HCEC 1CT (cell line): Measurements from ENCODE around the gene ELOB.

Experiments
- DNase-seq: peaks from one replicate; pipeline ENCODE4 v3.0.0-alpha.2; 2017

ELOB gene

DNA sequence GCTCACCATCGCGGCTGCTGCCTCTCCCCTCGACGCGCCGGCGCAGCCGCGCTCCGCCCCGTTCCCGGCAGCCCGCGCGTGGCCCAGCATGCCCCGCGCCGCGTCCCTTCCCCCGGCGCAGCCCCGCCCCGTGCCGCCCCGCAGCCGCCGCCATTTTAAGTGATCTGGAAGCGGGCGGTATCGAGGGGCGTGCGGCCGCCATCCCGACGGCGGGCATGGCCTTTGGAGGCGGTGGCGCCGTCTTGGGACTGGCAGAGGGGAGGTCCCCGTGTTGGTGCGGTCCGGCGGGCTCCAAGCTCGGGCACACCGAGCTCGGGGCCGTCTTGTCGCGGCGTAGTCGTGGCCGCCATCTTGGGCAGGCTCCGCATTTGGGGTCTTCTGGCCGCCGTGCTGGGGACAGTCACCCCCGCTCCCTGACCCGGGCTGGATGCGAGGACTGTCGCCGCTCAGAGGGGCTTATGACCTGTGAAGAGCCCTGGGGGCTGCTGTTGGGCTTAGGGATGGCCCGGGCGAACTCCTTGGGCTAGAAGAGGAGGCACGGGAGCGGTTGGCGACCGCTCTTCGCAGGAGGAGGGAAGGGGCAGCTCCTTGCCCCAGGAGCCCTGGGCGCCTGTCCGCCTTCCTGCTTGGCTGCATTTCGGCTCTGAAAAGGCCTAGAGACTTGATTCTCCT, at the start of gene ELOB:
TSS of gene ELOB (minus strand) at position 50 of the 672 bp plus-strand sequence. CDS start at position 9, 41 bp downstream.
- peak; percentile 84 for DNase-seq

DNA sequence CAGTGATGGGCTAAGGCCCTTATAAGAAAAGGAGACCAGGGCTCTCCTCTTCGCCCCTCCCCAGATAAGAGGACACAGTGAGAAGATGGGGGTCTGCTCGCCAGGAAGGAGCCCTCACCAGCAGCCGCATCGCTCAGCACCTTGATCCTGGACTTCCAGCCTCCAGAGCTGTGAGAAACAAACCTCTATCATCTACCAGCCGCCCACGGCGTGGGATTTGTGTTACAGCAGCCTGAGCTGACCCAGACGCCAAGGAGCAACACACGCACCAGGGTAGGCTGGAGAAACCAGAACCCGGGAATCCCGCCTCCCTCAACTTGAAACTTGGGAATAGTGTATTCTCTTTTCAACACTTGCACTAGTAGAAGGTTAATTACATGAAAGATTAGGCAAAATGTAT, 48.8 kb upstream of the ELOB start:
- no peak for DNase-seq

DNA sequence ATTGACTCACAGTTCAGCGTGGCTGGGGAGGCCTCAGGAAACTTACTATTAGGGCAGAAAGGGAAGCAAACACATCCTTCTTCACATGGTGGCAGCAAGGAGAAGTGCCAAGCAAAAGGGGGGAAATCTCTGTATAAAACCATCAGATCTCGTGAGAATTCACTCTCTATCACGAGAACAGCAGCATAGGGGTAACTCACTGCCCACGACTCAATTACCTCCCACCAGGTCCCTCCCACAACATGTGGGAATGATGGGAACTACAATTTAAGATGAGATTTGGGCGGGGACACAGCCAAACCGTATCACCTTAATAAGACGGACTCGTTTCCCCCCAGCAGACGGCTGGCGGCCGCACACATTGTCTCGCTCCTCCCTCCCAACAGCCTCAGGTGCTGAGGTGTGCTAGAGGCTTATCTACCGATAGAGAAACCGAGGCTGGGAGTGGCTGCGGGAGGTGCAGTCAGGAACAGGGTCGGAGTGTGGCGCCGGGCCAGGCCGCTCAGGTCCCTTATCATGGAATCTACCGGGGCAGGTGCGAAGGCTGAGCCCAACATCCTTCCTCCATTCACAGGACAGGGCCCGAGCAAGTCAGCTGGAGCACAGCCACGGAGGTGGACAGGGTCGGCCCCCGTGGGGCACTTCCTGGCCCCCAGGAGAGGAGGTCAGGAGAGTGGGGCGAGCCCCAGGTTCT, 48.1 kb upstream of the ELOB start:
- no peak for DNase-seq

DNA sequence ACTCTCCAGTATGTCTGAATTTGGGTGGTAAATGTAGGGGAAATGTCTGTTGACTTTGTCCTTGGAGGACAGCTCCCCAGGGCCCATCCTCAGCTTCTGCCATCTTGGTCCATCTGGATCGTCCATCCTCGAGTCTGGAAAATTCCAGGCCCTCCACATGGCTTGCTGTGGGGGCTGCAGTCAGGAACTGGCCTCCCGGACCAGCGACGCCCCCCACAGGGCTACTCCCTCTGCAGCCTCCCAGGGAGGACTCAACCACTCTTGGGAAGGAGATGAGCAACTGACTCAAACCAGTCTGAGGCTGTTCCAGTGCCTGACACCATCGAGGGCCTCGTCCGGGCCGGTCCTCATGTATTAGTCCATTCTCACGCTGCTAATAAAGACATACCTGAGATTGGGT, 47.5 kb upstream of the ELOB start:
- no peak for DNase-seq

DNA sequence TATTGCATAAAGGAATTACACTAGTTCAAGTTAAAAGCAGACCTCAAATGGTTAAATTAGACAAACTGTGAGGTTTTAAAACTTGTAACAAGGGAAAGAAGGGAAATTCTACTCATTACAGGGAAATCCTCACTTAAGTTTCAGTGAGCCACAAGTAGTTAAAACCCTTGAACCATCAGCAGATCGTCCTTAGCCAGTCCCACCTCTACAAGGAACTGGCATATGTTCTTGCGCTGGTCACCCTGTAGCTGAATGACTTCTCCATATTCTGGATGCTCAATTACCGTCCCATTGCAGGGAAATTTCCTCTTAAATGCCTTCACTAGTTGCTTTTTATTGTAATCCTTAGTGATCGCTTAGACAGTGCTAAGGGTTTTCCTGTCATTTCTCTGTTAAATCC, 45.4 kb upstream of the ELOB start:
- no peak for DNase-seq

DNA sequence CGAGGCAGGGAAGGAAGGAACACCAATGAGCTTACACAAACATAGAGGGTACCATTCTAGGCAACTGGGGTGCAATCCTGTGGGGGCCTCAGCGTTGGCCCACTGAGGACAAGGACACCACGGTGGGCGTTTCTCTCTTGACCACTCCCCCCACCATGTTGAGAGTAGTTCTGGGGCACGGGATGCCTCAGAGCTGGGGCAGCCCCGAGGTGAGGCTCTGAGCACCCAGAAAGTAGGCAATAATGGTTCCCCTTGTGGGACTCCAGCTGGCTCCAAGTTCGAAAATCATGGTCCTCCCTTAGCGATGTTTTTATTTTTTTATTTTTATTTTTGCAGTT, 45.0 kb upstream of the ELOB start:
- no peak for DNase-seq

DNA sequence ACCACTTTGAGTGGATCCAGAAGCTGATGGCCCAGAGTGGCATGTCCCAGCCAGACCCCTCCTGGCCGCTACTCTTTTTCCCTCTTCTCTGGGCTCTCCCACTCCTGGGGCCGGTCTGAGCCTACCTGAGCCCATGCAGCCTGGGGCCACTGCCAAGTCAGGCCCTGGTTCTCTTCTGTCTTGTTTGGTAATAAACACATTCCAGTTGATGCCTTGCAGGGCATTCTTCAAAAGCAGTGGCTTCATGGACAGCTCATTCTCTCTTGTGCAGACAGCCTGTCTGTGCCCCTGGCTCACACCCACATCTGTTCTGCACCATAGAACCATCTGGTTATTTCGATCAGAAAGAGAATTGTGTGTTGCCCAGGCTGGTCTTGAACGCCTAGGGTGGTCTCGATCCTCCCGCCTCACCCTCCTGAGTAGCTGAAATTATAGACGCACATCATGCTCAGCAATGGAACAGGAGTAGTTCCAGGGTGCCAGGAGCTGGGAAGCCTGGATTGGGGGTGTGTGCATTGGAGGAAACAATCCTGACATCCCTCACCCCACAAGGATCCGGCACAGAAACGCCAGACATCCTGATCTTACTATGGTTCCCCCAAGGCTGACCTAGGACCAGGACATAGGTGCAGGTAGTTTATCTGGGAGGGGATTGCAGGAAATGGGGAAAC, 44.5 kb upstream of the ELOB start:
- DNase-seq = no peak

DNA sequence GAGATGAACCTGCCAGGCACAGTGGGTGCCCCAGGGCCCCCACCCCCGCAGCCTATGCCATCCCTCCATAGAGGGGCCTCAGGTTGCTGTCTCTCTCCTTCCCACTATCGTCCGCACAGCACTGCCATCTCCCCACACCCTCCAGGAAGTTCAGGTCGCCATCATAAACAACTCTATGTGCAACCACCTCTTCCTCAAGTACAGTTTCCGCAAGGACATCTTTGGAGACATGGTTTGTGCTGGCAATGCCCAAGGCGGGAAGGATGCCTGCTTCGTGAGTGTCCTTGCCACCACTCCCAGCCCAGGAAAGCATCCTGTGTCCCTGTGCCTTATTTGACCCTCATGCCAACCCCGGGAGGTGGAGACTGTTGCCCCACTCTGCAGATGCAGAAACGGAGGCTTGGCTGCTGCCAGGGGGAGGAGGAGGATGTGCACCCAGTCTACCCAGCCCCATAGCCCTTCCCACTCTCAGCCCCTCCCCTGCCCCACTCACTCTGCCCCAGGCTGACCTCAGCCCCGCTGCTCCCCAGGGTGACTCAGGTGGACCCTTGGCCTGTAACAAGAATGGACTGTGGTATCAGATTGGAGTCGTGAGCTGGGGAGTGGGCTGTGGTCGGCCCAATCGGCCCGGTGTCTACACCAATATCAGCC, 43.9 kb upstream of the ELOB start:
- DNase-seq = no peak

DNA sequence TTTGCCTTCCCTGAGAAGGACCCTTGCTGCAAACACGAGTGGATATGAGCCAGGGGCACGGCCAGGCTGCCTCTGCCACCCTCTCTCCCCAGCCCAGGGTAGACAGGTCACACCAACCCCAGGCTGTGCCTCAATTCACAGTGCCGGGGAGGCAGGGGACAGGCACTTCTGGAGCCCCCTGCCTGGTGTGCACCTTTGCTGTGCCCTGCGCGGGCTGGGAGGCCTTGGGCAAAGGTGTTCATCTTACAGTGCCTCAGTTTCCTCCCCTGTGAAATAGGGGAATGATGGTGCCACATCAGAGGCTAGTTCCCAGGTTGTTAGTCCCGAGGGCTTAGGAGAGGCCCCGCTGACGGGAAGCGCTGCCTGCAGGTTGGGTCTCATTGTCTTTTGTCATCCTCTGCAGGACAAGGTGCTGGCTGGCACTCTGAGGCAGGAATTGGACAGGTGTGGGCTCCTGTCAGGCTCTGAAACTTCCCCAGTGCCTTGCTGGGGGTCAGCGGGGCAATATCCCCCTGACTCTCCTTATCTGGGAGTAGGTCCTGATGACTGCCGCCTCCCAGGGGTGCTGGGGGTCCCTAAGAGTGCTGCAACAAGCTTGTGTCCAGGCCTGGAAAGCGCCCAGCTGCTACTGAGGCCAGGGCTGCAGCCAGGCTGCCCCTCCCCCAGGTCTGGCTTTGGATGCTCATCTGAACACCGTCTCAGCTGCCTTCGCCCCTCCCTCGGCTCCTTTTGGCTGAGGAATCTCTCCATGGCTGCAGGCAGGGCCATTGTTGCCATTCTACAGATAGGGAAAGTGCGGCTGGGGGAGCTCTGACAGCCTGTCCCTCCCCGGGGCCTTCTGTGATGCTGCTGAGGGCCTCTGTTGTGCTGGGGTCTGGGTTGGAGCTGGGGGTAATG, 43.1 kb upstream of the ELOB start:
- no peak for DNase-seq

DNA sequence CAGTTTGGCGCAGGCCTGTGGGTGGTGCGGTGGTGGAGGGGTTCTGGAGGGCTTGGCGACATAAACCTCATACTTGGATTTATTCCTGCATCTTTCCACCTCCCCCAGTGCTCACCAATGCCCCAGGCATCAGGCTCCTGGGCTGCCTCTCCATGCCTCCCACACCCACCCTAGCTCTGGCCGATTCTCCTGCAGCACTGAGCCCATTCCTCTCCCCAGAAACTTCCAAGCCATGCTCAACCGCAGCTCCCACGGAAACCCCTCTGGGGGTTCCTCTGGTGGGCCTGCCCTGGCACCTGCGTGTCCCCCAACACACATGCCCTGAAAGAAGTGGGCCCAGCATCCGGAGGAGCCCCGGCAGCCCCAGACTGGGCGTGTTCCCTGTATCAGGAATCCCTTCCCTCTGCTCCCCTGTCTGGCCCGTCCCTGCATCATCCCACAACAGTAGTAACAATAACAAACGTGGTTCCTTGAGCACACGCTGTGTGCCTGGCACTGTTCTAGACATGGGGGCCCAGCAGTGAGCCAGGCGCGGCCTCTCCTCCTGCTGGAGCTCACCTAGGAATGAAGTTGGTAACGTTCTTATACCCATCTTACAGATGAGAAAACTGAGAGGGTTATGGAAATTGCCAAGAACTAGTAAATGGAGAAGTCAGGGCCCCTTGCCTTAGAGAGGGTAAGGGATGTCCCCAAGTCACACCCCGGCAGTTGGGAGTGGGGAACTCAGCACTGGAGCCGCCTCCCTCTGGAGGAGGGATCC, 42.3 kb upstream of the ELOB start:
- DNase-seq = no peak

DNA sequence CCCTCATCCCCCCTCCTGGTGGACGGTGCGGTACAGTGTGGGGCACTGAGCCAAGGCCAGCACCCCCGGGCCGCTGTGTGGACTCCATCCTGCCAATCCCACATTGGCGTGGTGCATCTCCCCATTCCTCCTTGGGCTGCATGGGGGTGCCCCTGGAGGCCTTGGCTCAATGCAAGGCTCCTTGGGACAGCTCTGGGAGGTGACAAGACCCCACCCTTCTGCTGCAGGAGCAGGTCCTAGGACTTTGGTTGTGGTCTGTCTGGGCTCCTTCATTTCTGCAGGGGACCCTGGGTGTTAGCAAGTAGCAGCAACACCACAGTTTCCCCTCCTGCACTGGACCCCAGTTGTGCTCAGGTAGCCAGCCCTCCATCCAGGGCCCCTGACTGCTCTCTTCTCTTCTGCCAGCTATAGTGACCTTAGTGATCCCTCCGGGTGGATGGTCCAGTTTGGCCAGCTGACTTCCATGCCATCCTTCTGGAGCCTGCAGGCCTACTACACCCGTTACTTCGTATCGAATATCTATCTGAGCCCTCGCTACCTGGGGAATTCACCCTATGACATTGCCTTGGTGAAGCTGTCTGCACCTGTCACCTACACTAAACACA, 41.3 kb upstream of the ELOB start:
- no peak for DNase-seq

DNA sequence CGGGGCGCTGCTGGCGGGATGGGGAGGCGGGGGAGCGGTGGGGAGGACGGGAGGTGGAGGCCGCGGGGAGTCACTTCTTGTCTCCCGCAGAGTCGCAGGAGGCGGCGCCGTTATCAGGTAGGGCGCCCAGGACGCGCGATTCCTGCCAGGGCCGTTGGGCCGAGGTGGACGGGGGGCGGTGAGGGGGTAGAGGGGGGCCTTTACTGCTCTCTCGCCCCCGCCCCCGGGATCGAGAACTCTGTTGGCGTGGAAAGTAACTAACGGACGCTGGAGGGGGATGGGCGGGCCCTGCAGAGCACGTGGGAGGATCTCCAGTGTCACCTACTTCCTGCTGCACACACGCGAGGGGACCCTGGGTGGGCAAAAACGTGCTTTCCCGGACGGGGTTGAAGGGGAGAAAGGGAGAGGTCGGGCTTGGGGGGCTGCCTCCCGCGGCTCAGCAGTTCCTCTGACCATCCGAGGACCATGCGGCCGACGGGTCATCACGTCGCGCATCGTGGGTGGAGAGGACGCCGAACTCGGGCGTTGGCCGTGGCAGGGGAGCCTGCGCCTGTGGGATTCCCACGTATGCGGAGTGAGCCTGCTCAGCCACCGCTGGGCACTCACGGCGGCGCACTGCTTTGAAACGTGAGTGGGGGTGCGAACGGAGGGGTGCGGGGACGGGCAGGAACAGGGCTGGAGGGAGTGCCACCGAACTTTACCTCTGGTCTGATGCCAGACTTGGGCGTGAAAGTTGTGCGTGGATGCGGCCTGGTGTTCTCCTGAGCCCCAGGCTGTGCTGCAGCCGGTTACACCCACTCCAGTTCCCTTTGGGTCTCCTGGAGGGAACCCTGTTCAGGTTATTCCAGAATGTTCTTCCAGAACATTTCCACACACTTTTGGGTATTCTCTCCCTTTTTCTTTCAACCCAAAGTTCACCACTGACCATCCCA, 40.5 kb upstream of the ELOB start:
- no peak for DNase-seq

DNA sequence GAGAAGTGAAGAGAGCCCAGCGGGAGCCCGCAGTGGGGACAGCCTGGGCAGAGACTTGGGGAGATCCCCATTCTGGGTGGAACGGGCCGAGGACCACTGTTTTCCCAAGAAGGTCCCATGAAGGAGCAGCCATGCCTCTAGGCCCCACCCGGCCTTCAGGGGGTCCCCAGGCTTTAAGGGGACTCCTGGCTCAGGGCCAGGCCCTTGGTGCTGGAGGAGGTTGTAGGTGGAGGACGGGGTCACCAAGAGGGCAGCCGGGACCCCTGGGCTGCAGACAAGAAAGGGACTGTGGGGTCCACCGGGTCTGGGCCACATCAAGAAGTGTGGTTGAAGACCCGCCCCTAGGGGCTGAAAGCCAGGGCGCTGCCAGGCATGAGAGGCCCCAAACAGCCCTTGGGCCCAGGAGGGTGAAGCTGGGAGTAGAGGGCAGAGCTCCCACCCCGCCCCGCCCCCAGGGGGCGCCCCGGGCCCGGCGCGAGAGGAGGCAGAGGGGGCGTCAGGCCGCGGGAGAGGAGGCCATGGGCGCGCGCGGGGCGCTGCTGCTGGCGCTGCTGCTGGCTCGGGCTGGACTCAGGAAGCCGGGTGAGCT, 39.8 kb upstream of the ELOB start, which contains the start of gene PRSS21:
TSS of gene PRSS21 (plus strand) at position 487 of the 589 bp plus-strand sequence. CDS start at position 519, 32 bp downstream.
- no peak for DNase-seq

DNA sequence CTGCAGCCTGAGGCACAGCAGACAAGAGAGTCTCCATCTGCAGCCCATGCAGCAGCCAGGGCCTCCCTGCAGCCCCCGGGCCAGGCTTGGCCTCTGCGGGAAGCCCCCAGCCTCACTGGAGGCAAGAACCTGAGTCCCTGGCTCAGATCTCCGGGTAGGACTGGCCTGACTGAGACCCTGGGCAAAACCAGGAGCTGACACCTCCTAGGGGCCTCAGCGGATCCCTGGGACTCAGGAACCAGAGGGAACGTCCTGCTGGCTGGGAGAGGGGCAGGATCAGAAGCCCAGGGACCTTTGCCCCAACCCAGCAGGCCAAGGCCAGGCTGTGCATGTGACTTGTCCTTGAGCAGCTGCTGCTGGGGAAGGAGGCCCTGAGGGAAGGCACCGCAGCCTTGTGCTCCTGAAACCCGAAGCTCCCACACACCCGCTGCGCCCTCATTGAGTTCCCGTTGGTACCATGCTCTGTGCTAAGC, 38.3 kb upstream of the ELOB start:
- no peak for DNase-seq

DNA sequence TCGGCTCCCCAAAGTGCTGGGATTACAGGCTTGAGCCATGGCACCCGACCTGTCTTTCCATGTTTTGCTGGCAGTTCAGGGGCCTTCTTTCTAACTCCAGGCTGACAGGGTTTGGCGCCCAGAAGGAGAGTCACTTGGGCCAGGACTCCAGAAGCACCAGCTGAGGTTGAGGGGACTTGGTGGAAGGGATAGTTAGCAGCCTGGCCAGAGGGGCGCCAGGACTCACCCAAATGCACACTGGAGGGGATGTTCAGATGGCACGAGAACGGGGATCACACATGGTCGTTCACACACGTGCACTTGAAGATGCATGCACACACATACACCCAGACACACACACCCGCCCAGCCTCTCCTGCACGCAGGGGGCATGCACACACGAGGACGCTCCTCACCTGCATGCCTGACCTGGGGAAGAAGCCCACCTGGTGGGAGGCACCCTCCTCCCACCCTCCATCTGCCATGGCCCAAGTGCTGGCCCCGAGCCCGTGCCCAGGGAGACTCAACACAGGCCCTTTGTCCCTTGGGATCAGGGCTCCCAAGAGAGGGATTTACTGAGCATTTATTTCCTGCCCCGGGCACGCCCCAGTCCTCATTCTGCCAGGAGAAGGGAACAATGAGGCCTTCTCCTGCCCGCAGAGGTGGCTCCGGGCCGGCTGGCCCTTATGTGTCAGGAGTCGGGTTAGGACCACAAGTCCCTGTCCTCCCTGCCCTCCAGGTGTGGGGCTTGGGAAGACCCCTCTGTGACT, 37.6 kb upstream of the ELOB start:
- DNase-seq = no peak

DNA sequence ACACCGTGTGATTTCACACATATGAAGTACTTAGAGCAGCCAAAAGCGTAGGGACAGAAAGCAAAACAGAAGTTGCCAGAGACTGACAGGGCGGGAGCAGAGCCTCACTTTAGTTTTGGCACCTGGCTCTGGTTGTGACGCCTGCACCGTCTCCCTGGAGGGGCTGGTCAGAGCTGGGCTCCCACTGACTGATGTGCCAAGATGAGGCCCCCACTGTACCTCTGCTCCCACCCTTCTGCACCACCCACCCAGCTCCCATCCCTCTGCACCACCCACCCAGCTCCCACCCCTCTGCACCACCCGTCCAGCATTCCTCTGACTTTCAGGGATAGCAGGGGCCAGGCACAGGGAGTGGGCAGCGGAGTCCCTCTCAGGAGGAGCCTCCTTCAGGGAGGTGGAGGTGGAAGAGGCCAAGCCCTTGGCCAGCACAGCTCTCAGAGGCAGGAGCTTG, 36.7 kb upstream of the ELOB start:
- no peak for DNase-seq

DNA sequence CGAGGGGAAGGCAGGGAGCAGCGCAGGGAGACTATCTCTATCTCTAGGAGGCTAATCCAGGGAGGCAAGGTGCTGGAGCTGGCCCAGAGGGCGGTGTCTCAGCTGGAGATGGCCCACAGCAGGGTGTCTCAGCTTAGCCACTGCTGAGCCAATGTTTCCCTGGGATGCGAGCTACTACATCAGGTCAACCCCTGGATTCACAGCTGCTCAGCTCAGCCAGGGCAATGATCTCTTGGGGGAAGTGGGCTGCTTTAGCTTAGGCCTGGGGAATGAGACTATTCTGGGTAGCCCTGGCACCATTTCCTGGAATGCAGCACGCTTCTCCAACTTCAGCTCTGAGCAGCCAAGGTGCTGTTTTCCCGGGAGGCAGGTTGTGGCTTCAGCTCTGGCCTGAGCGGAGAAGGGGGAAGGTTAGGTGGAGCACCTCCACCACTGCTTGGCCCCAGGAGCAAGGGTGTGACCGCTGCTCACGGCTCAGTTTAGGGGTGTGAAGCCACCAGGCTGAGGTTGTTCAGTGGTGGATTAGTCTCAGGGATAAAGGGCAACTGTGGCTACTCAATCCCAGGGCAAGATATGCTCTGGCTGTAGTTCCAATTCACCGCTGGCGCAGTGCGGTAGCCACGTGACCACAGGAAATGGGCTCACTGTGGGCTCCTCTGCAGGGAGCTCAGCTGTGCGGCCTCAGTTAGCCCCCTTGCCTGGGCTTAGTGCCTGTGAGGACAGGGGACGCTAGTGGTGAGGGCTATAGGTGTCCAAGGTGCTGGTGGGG, 34.8 kb upstream of the ELOB start:
- DNase-seq = no peak

DNA sequence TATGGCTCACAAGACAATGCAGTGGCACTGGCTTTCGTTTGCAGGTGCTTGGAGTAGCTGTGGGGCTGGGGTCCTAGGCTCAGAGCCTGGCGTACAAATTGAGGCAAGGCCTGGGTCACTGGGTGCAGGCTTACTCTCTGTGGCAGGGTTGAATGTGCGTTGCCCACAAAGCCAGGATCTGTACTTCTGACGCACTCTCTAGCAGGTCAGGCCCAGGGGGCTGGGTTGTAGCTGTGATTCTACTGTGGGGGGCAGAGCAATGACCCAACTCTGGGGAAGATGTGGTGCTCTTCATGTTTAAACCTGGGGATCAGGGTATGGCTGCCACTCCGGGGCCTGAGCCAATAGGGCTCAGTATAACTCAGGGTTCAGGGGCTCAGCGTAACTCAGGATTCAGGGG, 33.6 kb upstream of the ELOB start:
- DNase-seq = no peak
